22Rv1 (cell line): ENCODE data around the gene DDX19B.

Experiments
- ZFX ChIP-seq: fragments of 450-650 bp; IDR thresholded peaks from 2 replicates; pipeline ENCODE4 v1.6.1; 2017; ENCODE audit warnings: antibody characterized with exemption, borderline replicate concordance
- TF ChIP-seq, protein P1 (sequence below): fragments of 450-650 bp; IDR thresholded peaks from 2 replicates; pipeline ENCODE4 v1.5.1; 2017; ENCODE audit warnings: mild to moderate bottlenecking

DNA sequence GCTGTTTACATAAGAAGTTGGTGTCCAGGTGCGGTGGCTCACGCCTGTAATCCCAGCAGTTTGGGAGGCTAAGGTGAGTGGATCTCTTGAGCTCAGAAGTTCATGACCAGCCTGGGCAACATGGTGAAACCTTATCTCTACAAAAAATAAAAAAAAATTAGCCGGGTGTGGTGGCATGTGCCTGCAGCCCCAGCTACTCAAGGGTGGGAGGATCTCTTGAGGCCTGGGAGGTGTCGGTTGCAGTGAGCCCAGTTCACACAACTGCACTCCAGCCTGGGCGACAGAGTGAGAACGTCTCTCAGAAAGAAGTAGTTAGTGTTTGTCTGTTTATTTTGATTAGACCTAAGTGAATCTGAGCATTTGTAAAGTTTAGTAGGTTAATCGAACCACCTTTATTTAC is 60.6 kb downstream of the DDX19B start:
- TF ChIP-seq, protein P1, sequence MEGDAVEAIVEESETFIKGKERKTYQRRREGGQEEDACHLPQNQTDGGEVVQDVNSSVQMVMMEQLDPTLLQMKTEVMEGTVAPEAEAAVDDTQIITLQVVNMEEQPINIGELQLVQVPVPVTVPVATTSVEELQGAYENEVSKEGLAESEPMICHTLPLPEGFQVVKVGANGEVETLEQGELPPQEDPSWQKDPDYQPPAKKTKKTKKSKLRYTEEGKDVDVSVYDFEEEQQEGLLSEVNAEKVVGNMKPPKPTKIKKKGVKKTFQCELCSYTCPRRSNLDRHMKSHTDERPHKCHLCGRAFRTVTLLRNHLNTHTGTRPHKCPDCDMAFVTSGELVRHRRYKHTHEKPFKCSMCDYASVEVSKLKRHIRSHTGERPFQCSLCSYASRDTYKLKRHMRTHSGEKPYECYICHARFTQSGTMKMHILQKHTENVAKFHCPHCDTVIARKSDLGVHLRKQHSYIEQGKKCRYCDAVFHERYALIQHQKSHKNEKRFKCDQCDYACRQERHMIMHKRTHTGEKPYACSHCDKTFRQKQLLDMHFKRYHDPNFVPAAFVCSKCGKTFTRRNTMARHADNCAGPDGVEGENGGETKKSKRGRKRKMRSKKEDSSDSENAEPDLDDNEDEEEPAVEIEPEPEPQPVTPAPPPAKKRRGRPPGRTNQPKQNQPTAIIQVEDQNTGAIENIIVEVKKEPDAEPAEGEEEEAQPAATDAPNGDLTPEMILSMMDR, result no peak
- TF ChIP-seq ZFX, result no peak
